GM12873 (cell line): ENCODE measurements around the gene GRM7.

Experiments
- TF ChIP-seq, protein P1 (sequence below): IDR thresholded peaks from 2 replicates; pipeline ENCODE4 v1.5.1; 2012; ENCODE audit warnings: low read depth, mild to moderate bottlenecking, moderate library complexity, low read length, control low read depth; ENCODE audit not compliant: insufficient read depth; ENCODE audit errors: missing control alignments

Gene GRM7

DNA sequence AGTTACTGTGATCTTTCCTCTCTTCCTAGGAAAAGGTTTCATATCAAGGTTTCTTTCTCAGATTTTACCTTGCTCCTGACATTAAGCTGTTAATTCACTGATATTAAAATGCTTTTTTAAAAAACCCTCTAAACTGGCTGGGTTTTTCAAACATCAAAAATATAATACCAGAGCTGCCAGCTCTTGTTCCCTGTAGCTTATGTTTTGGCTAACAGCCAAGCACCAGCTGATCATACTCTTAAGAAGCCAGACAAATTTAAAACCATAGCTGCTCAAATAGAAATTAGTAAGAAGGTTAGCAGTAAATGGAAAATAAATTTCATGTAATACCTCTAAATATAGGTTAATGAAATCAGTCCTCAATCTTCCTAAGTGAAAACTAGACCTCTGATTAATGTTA is 657.5 kb downstream of the GRM7 start:
- TF ChIP-seq, protein P1, sequence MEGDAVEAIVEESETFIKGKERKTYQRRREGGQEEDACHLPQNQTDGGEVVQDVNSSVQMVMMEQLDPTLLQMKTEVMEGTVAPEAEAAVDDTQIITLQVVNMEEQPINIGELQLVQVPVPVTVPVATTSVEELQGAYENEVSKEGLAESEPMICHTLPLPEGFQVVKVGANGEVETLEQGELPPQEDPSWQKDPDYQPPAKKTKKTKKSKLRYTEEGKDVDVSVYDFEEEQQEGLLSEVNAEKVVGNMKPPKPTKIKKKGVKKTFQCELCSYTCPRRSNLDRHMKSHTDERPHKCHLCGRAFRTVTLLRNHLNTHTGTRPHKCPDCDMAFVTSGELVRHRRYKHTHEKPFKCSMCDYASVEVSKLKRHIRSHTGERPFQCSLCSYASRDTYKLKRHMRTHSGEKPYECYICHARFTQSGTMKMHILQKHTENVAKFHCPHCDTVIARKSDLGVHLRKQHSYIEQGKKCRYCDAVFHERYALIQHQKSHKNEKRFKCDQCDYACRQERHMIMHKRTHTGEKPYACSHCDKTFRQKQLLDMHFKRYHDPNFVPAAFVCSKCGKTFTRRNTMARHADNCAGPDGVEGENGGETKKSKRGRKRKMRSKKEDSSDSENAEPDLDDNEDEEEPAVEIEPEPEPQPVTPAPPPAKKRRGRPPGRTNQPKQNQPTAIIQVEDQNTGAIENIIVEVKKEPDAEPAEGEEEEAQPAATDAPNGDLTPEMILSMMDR: no peak

DNA sequence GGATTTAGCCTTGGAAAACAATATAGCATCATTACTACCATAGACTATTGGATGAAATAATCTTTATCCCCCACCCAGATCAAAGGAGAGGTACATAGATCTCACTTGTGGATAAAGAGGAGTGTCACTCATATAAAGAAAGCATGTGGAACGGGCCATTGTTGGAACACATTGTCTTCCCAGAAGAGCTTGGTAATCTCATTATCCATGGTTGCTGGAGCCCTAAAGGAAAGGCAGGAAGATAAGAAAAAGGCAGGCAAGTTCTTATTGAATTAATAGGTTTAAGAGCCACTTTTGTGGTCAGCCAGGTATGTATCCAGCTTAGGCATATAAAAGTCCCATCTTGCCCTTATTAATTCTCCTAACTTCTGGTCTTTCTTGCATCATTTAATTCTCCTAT is 659.1 kb downstream of the GRM7 start:
- TF ChIP-seq, protein P1: no peak

DNA sequence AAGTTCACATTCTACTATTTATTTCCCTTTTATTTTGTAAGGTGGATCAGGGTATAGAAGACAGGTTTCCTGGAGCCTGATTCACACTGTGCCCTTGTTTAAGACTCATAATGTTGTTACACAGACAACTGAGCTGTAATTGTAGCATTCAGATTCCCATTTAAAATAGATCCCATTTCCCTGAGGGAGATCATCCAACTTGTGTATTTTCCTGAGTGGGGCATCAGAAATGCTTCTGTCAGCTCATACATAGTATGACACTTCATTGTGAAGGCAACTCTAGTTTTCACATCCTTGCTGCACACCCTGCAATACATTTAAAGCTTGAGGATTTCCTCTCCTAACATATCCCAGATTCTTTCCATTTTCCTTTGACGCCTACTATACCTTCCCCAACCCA is 659.7 kb downstream of the GRM7 start:
- TF ChIP-seq, protein P1: no peak

DNA sequence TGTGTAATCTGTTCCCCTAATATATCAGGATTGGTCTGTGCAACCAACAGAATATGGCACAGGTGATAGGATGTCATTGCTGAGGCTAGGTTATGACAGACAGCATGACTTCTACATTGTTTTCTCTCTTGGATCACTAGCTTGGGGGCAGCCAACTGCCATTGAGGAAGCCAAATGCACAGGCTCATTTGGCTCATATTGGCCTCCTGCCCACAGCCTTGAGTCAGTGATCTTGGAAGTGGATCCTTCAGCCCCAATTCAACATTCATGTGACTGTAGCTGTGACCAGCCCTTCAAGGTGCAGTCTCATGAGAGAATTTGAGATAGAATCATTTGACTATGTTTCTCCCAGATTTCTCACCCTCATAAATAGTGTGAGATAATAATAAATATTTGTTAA is 675.6 kb downstream of the GRM7 start:
- TF ChIP-seq, protein P1: no peak

DNA sequence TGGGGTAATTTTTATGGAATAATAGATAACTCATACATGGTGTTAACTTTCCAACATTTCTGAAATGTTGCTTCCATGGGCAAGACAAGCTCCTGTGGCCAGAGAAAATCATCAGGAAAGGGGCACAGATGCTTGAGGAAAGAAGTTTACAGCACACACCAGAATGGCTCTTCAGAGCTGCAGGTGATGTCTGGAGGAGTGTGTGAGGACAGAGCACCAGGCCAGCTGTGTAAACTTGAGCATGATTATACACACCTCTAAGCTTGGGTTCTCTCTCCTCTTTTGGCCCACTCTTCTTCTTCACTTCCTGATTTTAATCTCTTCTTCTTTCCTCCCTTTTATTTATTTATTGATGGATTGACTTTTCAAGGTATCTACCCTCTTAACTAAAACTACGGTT is 676.0 kb downstream of the GRM7 start:
- TF ChIP-seq, protein P1: no peak

DNA sequence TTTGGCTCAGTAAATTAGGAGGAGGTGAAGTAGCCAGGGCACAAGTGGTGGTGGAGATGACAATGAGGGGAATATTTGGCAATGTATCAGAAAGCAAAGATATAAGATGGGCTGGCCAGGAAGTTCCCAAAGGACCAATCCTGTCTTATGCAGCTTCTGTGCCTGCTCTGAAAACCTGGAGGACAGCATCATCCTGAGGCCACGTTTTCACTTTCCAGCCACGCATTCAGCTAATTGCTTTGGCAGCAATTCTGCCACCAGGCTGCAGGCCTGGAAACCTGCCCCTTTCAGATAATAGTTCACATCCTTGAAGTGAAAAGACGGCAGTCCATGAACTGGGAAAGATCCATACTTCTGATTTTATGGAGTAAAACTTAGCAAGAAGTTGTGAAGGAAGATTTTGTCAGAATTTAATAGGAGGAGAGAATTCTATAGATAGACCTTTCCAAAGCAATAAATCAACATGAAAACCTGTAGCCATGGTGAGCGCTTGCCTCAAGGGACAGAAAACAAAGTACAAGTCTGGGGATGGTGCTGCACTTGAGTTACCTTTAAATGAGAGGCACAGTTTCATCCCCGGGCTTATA is 682.5 kb downstream of the GRM7 start:
- TF ChIP-seq, protein P1: no peak

DNA sequence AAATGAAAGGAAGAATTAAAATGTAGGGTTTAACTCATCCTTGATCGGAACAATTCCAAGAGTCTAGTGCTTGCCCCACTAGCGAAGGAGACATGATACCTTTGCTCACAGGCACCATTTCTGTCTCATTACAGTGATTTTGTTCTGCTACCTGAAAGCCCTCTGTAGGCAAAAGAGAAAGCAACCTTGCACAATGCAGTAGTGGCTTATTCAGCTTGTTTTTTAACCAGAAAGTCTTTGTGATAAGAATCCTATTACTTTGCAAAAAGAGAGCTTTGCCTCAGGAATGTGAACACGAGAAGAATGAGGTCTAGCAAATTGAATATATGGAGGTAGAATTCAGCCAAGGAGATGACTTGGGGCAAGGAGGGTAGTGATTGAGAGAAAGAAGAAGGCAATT is 684.4 kb downstream of the GRM7 start:
- TF ChIP-seq, protein P1: no peak
